SK-N-SH (cell line): ENCODE results near the gene A4GALT. TPM values are rescaled to one million over a fixed set of nuclear protein-coding genes. Genes with fewer than 3 reads are reported as not detected.

Source experiments
- CTCF ChIA-PET: fragments of 300-600, 350-600 bp; formaldehyde crosslinking; extraction: SDS; loops from one replicate; lab custom pipeline; 2021; lab: Yijun Ruan, JAX
- POLR2A ChIA-PET: fragments of 350-600 bp; sonication (Branson Sonifier 250); formaldehyde crosslinking; extraction: SDS; loops from one replicate; lab custom pipeline; 2020; ENCODE audit warnings: antibody characterized with exemption, inconsistent platforms; lab: Yijun Ruan, JAX
- DNase-seq: peaks from one replicate; pipeline ENCODE4 v3.0.0; 2012
- H2AFZ ChIP-seq: fragments of 200-600 bp; sonication (generic); 2 replicates; pipeline ENCODE4 v1.8.1; 2016; ENCODE audit warnings: antibody characterized with exemption, mild to moderate bottlenecking, low read depth
- H3F3A ChIP-seq: fragments of 200-600 bp; sonication (generic); replicated peaks from 2 replicates; pipeline ENCODE3; 2016; ENCODE audit warnings: antibody characterized with exemption, mild to moderate bottlenecking; ENCODE audit not compliant: insufficient read depth
- H3K27ac ChIP-seq, 2 experiments: fragments of 200-500 bp in 1 of 2; fragments of 200-600 bp in 1 of 2; sonication (Bioruptor generic) in 1 of 2; sonication (generic), shearing (Covaris generic) in 1 of 2; 2 replicates each; pipeline versions ENCODE4 v1.5.1 to v1.6.1; 2014 to 2016; ENCODE audit warnings: low read depth in 2 of 2, inconsistent platforms in 1 of 2, low read length in 1 of 2, mild to moderate bottlenecking in 1 of 2, mixed read lengths in 1 of 2
- H3K27me3 ChIP-seq: fragments of 200-600 bp; sonication (generic), shearing (Covaris generic); 2 replicates; pipeline ENCODE4 v1.6.1; 2016; ENCODE audit warnings: mixed run types; ENCODE audit not compliant: insufficient read depth
- H3K36me3 ChIP-seq, 2 experiments: fragments of 200-500 bp in 1 of 2; fragments of 200-600 bp in 1 of 2; sonication (Bioruptor generic) in 1 of 2; sonication (generic) in 1 of 2; replicated peaks in 1 of 2; 2 replicates each; pipeline versions ENCODE3 to v1.5.1; 2014 to 2016; ENCODE audit warnings: low read length in 1 of 2, mild to moderate bottlenecking in 1 of 2; ENCODE audit not compliant: insufficient read depth in 2 of 2, control insufficient read depth in 1 of 2
- H3K4me1 ChIP-seq, 2 experiments: fragments of 200-500 bp in 1 of 2; fragments of 200-600 bp in 1 of 2; sonication (Bioruptor generic) in 1 of 2; sonication (generic), shearing (Covaris generic) in 1 of 2; 2 replicates each; pipeline versions ENCODE4 v1.5.1 to v1.6.1; 2014 to 2016; ENCODE audit warnings: low read depth in 1 of 2, low read length in 1 of 2, mixed run types in 1 of 2; ENCODE audit not compliant: insufficient read depth in 2 of 2, control insufficient read depth in 1 of 2
- H3K4me2 ChIP-seq: fragments of 200-600 bp; sonication (generic), shearing (Covaris generic); 2 replicates; pipeline ENCODE4 v1.6.1; 2017; ENCODE audit warnings: mixed run types
- H3K4me3 ChIP-seq, 2 experiments: fragments of 200-500 bp in 1 of 2; fragments of 200-600 bp in 1 of 2; sonication (Bioruptor generic) in 1 of 2; sonication (generic), shearing (Covaris generic) in 1 of 2; 2 replicates each; pipeline versions ENCODE4 v1.5.1 to v1.8.1; 2014 to 2016; ENCODE audit warnings: low read depth in 2 of 2, inconsistent platforms in 1 of 2, low read length in 1 of 2, mild to moderate bottlenecking in 1 of 2, mixed read lengths in 1 of 2, moderate library complexity in 1 of 2
- H3K79me2 ChIP-seq: fragments of 200-600 bp; sonication (generic); 2 replicates; pipeline ENCODE4 v1.8.1; 2017; ENCODE audit warnings: mild to moderate bottlenecking; ENCODE audit not compliant: insufficient read depth
- H3K9ac ChIP-seq: fragments of 200-600 bp; sonication (generic); 2 replicates; pipeline ENCODE4 v1.6.1; 2017; ENCODE audit warnings: mixed run types
- H3K9me2 ChIP-seq: fragments of 200-600 bp; sonication (generic); 2 replicates; pipeline ENCODE4 v1.6.1; 2017; ENCODE audit warnings: mixed run types
- H3K9me3 ChIP-seq: fragments of 200-600 bp; sonication (generic); 2 replicates; pipeline ENCODE4 v1.6.1; 2017; ENCODE audit warnings: mixed run types, mild to moderate bottlenecking, moderate library complexity
- H4K20me1 ChIP-seq: fragments of 200-600 bp; sonication (generic); 2 replicates; pipeline ENCODE4 v1.6.1; 2017; ENCODE audit warnings: mild to moderate bottlenecking, mixed run types; ENCODE audit not compliant: insufficient read depth
- ELF1 ChIP-seq: IDR thresholded peaks from 2 replicates; pipeline ENCODE4 v1.4.0; 2012
- FOXJ3 ChIP-seq: sonication (generic); formaldehyde crosslinking; IDR thresholded peaks from 2 replicates; pipeline ENCODE4 v1.5.1; 2020; ENCODE audit warnings: mild to moderate bottlenecking, missing genetic modification reagents
- GABPA ChIP-seq: IDR thresholded peaks from 2 replicates; pipeline ENCODE4 v1.4.0; 2012; ENCODE audit warnings: low read depth, mild to moderate bottlenecking
- MEF2A ChIP-seq: IDR thresholded peaks from 2 replicates; pipeline ENCODE4 v1.4.0; 2012; ENCODE audit warnings: low read depth, borderline replicate concordance
- NRF1 ChIP-seq: IDR thresholded peaks from 2 replicates; pipeline ENCODE4 v1.6.1; 2012; ENCODE audit warnings: low read depth, mild to moderate bottlenecking, low read length
- POLR2AphosphoS5 ChIP-seq: IDR thresholded peaks from 2 replicates; pipeline ENCODE4 v1.6.1; 2012; ENCODE audit warnings: low read depth, low read length
- RFX5 ChIP-seq: IDR thresholded peaks from 2 replicates; pipeline ENCODE4 v1.6.1; 2012; ENCODE audit warnings: mild to moderate bottlenecking, improper control_type of control experiment, low read length
- SIN3A ChIP-seq: IDR thresholded peaks from 2 replicates; pipeline ENCODE4 v1.6.1; 2012; ENCODE audit warnings: low read depth, mild to moderate bottlenecking, low read length, moderate library complexity, borderline replicate concordance
- TAF1 ChIP-seq: IDR thresholded peaks from 2 replicates; pipeline ENCODE4 v1.6.1; 2012; ENCODE audit warnings: low read depth, mild to moderate bottlenecking, low read length, moderate library complexity, borderline replicate concordance
- YY1 ChIP-seq: IDR thresholded peaks from 2 replicates; pipeline ENCODE4 v1.4.0; 2012; ENCODE audit warnings: low read depth, mild to moderate bottlenecking
- WGBS: methylation state at CpG from one replicate; pipeline ENCODE4 v1.1.6; 2017; ENCODE audit warnings: low lambda C conversion rate; 5-methylcytosine and 5-hydroxymethylcytosine counted together
- polyA plus RNA-seq, 3 experiments: library from polyadenylated mRNA; depleted of rRNA; stranded (reverse); fragments of >200 nt; gene quantifications; 2 replicates each; pipeline ENCODE4 v1.2.3, GENCODE V29; 2012
- TF ChIP-seq, protein P1 (sequence below): IDR thresholded peaks from 2 replicates; pipeline ENCODE4 v1.4.0; 2012; ENCODE audit warnings: low read depth, borderline replicate concordance
- TF ChIP-seq, protein P2 (sequence below): fragments of 150-350 bp; IDR thresholded peaks from 2 replicates; pipeline ENCODE4 v1.6.1; 2016; ENCODE audit warnings: mild to moderate bottlenecking, low read depth, low read length
- TF ChIP-seq, protein P3 (sequence below): fragments of 200-600 bp; sonication (generic); IDR thresholded peaks from 2 replicates; pipeline ENCODE4 v1.6.1; 2017; ENCODE audit warnings: antibody characterized with exemption, mild to moderate bottlenecking, moderate library complexity

Gene A4GALT
- polyA plus RNA-seq, 1 of the 3 experiments (the other 2 are of a cell fraction): 9.5 TPM

DNA sequence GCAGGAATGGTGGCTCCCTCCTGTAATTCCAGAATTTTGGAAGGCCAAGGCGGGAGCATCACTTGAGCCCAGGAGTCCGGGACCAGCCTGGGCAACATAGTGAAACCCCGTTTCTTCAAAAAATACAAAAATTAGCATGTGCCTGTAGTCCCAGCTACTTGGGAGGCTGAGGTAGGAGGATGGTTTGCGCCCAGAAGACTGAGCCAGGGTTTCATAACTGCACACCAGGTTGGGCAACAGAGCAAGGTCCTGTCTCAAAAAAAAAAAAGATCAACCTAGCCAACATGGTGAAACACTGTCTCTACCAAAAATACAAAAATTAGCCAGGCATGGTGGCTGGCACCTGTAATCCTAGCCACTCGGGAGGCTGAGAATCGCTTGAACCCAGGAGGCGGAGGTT is 6.4 kb downstream of the A4GALT start (continued):
- no peak for TF ChIP-seq NRF1
- no peak for TF ChIP-seq TAF1

DNA sequence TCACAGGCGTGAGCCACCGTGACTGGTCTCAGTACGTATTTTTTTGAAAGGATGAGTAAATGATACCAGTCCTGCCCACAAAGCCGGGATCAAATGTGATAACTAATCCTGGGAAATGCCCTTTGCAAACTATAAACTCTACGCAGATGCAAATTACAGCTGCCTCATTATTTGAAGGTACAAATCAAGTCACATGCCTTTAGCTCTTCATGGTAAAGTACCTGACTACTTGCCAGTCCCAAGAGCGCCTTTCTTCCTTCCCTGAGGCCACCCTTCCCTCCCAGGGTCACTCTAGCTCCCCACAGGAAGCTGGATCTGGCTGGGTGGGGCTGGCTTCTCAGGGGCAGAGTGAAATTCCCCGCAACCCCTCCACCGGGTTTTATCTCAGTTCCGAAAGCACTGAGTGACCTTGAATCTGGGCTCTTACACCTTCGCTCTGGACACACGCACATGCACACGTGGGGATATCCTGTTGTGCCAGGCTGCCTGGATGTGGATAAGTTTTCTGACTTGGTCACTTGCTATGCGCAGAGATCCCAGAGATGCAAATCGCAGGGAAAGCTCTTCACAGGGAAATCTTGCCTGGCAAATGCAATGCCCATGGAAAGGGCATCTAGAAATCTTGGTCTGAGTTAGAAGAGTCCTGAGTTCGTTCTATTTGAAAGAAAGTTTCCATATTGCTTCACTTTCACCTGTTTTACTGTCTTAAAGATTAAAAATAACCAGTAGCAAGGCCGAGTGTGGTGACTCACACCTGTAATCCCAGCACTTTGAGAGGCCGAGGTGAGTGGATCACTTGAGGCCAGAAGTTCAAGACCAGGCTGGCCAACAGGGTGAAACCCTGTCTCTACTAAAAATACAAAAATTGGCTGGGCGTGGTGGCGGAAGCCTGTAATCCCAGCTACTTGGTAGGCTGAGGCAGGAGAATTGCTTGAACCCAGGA is 8.5 kb downstream of the A4GALT start:
- Histone ChIP-seq H2AFZ (no peak overlapping the region), H3K4me2 (no peak overlapping the region), H4K20me1 (no peaks in the 10 kb centered on the region), H3K27ac (no peak overlapping the region), H3K36me3 (no peaks in the 10 kb centered on the region), H3F3A (no peaks in the 10 kb centered on the region), H3K9me2 (no peaks in the 10 kb centered on the region), H3K9me3 (no peaks in the 10 kb centered on the region), H3K4me1 (no peaks in the 10 kb centered on the region), H3K9ac (no peak overlapping the region), H3K79me2 (peaks cover 9% of the 10 kb centered on the region; the same call in 1 of the 2 replicates), H3K4me3 (no peak overlapping the region), H3K27me3 (no peaks in the 10 kb centered on the region)
- TF ChIP-seq, protein P1, sequence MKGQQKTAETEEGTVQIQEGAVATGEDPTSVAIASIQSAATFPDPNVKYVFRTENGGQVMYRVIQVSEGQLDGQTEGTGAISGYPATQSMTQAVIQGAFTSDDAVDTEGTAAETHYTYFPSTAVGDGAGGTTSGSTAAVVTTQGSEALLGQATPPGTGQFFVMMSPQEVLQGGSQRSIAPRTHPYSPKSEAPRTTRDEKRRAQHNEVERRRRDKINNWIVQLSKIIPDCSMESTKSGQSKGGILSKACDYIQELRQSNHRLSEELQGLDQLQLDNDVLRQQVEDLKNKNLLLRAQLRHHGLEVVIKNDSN: no peak
- no peak for TF ChIP-seq MEF2A
- TF ChIP-seq TAF1: no peak
- no peak for TF ChIP-seq NRF1
- no peak for TF ChIP-seq GABPA
- TF ChIP-seq FOXJ3: no peak
- TF ChIP-seq, protein P2, sequence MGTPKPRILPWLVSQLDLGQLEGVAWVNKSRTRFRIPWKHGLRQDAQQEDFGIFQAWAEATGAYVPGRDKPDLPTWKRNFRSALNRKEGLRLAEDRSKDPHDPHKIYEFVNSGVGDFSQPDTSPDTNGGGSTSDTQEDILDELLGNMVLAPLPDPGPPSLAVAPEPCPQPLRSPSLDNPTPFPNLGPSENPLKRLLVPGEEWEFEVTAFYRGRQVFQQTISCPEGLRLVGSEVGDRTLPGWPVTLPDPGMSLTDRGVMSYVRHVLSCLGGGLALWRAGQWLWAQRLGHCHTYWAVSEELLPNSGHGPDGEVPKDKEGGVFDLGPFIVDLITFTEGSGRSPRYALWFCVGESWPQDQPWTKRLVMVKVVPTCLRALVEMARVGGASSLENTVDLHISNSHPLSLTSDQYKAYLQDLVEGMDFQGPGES: no peak
- no peak for TF ChIP-seq ELF1
- TF ChIP-seq RFX5: no peak
- TF ChIP-seq YY1: no peak
- no peak for TF ChIP-seq SIN3A
- TF ChIP-seq, protein P3, sequence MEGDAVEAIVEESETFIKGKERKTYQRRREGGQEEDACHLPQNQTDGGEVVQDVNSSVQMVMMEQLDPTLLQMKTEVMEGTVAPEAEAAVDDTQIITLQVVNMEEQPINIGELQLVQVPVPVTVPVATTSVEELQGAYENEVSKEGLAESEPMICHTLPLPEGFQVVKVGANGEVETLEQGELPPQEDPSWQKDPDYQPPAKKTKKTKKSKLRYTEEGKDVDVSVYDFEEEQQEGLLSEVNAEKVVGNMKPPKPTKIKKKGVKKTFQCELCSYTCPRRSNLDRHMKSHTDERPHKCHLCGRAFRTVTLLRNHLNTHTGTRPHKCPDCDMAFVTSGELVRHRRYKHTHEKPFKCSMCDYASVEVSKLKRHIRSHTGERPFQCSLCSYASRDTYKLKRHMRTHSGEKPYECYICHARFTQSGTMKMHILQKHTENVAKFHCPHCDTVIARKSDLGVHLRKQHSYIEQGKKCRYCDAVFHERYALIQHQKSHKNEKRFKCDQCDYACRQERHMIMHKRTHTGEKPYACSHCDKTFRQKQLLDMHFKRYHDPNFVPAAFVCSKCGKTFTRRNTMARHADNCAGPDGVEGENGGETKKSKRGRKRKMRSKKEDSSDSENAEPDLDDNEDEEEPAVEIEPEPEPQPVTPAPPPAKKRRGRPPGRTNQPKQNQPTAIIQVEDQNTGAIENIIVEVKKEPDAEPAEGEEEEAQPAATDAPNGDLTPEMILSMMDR: no peak
- no peak for TF ChIP-seq POLR2AphosphoS5
- ChIA-PET CTCF (no interaction called here), POLR2A (no interaction called here)
- WGBS: 85% methylated on average over 19 of the region's 19 CpGs
- no peak for DNase-seq
